ENCODE data around the gene STAG3. TPM values are rescaled to one million over a fixed set of nuclear protein-coding genes. Genes with fewer than 3 reads are reported as not detected.
A peak's percentile ranks its signal among the peaks of the same experiment; 100 is the strongest.

Gene STAG3
- total and polyA plus RNA-seq, 9 of the 15 experiments (the other 6 are each of a cell fraction or from before 2014, with no cell fraction given) = 0.54 to 2.5 (median 1.7) TPM

DNA sequence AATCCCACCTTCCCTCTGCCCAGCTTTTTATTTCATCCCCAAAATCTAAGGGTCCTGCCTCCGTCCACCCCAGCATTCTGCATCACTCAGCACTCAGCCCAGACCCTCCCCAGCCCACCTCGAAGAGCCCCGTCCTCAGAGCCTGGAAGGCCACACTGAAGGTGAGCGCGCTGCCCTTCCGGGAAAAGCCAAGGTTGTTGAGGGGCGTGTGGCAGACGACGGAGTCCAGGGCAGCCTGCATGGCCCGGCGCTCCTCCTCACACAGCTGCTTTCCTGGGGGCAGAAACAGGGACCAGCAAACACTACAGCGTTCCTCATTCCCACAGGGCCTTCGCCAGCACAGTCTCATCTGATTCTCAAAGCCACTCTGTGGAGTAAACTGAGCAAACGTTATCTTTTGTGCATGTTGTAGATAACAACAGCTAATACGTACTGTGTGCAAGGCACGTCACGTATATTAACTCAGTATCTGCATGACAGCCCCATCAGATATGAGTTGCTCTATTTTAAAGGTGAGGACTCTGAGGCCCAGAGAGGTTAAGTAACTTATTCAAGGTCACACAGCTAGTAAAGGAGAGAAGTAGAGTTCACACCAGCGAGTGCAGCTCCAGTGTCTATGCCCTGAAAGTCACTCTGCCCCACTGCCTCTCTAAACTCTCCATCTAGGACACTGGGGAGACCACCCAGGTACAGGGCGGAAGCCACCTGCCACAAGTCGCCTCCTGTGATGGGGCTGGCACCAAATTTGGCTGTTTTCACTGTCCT is 22.0 kb upstream of the STAG3 start:
- H3K27me3 ChIP-seq (ENCODE audit: control insufficient read depth in 2 of 2, insufficient read depth in 2 of 2, low read length in 2 of 2) = no peaks in the 10 kb centered on the region
- no peak overlapping the region for H3K4me3 ChIP-seq
- H3K9me3 ChIP-seq (replicated peaks; ENCODE audit: control insufficient read depth, insufficient read depth, low read depth, low read length) = no peaks in the 10 kb centered on the region
- WGBS (ENCODE audit: insufficient coverage, low coverage, missing lambda C conversion rate) = 76% methylated on average over 20 of the region's 20 CpGs
- in situ Hi-C loops (cut with MboI) (no loop called here), intact Hi-C loops (cut with micrococcal nuclease) (loop anchor here (5.0 kb wide), 1 partner anchor 117 kb away; no protein-coding TSS in a partner anchor)
- ChIA-PET CTCF (ENCODE audit: low intra/inter-chr PET ratio) (interaction anchor here (1.1 kb wide), 1 partner anchor 60 kb away, joined by 3 read pairs; no protein-coding TSS in a partner anchor), POLR2A (interaction anchor here (0.6 to 1.4 kb wide), 4 partner anchors 8 to 23 kb away, joined by 3 to 4 read pairs (median 4); partner anchors contain the start of gene GAL3ST4)
- H2AFZ ChIP-seq (ENCODE audit: low read depth, low read length) = no peak overlapping the region
- ATAC-seq (no peak), DNase-seq (ENCODE audit: extremely low read depth in 1 of 4, low spot score in 3 of 4) (no peak), FAIRE-seq (no peak)
- BruUV-seq (replicated peaks) = no TSS peak
- H3K79me2 ChIP-seq (ENCODE audit: control insufficient read depth, insufficient read depth, low read length) = peaks cover 30% of the 10 kb centered on the region
- H3K4me2 ChIP-seq (ENCODE audit: insufficient read depth, low read length) = no peak overlapping the region
- no peaks in the 10 kb centered on the region for H3K9me1 ChIP-seq (ENCODE audit: control insufficient read depth, insufficient read depth, low read length)
- H4K20me1 ChIP-seq (replicated peaks; ENCODE audit: control insufficient read depth, insufficient read depth, low read length) = peaks cover 10% of the 10 kb centered on the region
- peaks cover 57% of the 10 kb centered on the region for H3K36me3 ChIP-seq (ENCODE audit: control insufficient read depth, insufficient read depth, low read length)
- H3K4me1 ChIP-seq (replicated peaks in 1 of 2; ENCODE audit: control insufficient read depth in 2 of 2, insufficient read depth in 2 of 2, low read length in 2 of 2) = peaks cover 37 to 83% of the 10 kb centered on the region in 2 experiments
- H3K9ac ChIP-seq (ENCODE audit: insufficient read depth in 1 of 2, low read depth in 2 of 2, low read length in 2 of 2) = peak overlapping the region in 1 of 2 experiments; percentile 98; a peak in 2 of 4 replicates
- 0 out of 3 replicates have a peak overlapping the region, but pooled peaks have one; percentile 91 for H3K27ac ChIP-seq (ENCODE audit: extremely low read depth, low read depth, low read length)
- TF ChIP-seq HDAC1 (IDR thresholded peaks at IDR 0.05) = peak in 1 of 2 experiments; percentile 34; a peak in 1 of 4 replicates
- peak; percentile 48 to 75; a peak in 3 of 4 replicates for TF ChIP-seq RCOR1 (IDR thresholded peaks at IDR 0.05; ENCODE audit: borderline replicate concordance in 1 of 2, low read depth in 2 of 2, low read length in 2 of 2)
- no peak for TF ChIP-seq ZNF780A (CRISPR knock-in tag; IDR thresholded peaks at IDR 0.05)
- TF ChIP-seq SLC30A9 (CRISPR knock-in tag; IDR thresholded peaks at IDR 0.05) = no peak
- TF ChIP-seq CREB1 (IDR thresholded peaks at IDR 0.05) = no peak
- TF ChIP-seq CREB1 (CRISPR knock-in tag; IDR thresholded peaks at IDR 0.05) = no peak
- TF ChIP-seq, protein P1, sequence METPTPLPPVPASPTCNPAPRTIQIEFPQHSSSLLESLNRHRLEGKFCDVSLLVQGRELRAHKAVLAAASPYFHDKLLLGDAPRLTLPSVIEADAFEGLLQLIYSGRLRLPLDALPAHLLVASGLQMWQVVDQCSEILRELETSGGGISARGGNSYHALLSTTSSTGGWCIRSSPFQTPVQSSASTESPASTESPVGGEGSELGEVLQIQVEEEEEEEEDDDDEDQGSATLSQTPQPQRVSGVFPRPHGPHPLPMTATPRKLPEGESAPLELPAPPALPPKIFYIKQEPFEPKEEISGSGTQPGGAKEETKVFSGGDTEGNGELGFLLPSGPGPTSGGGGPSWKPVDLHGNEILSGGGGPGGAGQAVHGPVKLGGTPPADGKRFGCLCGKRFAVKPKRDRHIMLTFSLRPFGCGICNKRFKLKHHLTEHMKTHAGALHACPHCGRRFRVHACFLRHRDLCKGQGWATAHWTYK (CRISPR knock-in tag; IDR thresholded peaks at IDR 0.05) = no peak
- TF ChIP-seq RBM25 (IDR thresholded peaks at IDR 0.05; ENCODE audit: low read depth, low read length, severe bottlenecking) = peak; percentile 98
- TF ChIP-seq, protein P2, sequence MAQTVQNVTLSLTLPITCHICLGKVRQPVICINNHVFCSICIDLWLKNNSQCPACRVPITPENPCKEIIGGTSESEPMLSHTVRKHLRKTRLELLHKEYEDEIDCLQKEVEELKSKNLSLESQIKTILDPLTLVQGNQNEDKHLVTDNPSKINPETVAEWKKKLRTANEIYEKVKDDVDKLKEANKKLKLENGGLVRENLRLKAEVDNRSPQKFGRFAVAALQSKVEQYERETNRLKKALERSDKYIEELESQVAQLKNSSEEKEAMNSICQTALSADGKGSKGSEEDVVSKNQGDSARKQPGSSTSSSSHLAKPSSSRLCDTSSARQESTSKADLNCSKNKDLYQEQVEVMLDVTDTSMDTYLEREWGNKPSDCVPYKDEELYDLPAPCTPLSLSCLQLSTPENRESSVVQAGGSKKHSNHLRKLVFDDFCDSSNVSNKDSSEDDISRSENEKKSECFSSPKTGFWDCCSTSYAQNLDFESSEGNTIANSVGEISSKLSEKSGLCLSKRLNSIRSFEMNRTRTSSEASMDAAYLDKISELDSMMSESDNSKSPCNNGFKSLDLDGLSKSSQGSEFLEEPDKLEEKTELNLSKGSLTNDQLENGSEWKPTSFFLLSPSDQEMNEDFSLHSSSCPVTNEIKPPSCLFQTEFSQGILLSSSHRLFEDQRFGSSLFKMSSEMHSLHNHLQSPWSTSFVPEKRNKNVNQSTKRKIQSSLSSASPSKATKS (CRISPR knock-in tag; IDR thresholded peaks at IDR 0.05) = no peak
- TF ChIP-seq SIRT6 (IDR thresholded peaks at IDR 0.05; ENCODE audit: low read depth, low read length) = no peak
- peak; percentile 89 for TF ChIP-seq HDAC2 (IDR thresholded peaks at IDR 0.05)
- no peak for TF ChIP-seq ZNF232 (CRISPR knock-in tag; IDR thresholded peaks at IDR 0.05)
- TF ChIP-seq, protein P3, sequence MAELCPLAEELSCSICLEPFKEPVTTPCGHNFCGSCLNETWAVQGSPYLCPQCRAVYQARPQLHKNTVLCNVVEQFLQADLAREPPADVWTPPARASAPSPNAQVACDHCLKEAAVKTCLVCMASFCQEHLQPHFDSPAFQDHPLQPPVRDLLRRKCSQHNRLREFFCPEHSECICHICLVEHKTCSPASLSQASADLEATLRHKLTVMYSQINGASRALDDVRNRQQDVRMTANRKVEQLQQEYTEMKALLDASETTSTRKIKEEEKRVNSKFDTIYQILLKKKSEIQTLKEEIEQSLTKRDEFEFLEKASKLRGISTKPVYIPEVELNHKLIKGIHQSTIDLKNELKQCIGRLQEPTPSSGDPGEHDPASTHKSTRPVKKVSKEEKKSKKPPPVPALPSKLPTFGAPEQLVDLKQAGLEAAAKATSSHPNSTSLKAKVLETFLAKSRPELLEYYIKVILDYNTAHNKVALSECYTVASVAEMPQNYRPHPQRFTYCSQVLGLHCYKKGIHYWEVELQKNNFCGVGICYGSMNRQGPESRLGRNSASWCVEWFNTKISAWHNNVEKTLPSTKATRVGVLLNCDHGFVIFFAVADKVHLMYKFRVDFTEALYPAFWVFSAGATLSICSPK (IDR thresholded peaks at IDR 0.05; ENCODE audit: borderline replicate concordance) = no peak
- TF ChIP-seq, protein P4, sequence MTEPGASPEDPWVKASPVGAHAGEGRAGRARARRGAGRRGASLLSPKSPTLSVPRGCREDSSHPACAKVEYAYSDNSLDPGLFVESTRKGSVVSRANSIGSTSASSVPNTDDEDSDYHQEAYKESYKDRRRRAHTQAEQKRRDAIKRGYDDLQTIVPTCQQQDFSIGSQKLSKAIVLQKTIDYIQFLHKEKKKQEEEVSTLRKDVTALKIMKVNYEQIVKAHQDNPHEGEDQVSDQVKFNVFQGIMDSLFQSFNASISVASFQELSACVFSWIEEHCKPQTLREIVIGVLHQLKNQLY (CRISPR knock-in tag; conservative IDR thresholded peaks at IDR 0.05) = no peak
- no peak for TF ChIP-seq CSDE1 (IDR thresholded peaks at IDR 0.05)

Measured in K562 (cell line).